GM18858 (cell line): ENCODE measurements around the gene ZNF608.

ENCODE experiments used
- ATAC-seq: cut with Tn5 transposase; IDR thresholded peaks from one replicate; pipeline ENCODE4 v1.9.1; 2021; ENCODE audit not compliant: unreplicated experiment

Gene ZNF608

DNA sequence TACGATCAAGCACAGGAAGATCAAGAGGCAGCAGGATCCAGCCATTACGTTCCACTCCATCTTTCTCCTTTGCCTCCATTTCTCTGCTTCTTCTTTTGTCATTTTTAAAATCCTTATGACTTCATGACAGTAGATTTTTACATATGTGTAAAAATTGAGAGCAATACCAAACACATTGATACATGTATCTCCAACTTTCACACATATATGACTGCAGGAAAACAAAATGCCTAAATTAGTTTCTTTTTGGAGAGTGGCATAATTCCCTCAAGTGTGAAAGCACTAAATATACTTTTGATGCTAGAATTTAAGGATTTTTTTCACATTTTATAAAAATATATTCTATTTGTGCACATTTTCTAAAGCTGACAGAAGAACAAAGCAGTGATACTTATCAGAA, 8.6 kb upstream of the ZNF608 start:
- no peak for ATAC-seq

DNA sequence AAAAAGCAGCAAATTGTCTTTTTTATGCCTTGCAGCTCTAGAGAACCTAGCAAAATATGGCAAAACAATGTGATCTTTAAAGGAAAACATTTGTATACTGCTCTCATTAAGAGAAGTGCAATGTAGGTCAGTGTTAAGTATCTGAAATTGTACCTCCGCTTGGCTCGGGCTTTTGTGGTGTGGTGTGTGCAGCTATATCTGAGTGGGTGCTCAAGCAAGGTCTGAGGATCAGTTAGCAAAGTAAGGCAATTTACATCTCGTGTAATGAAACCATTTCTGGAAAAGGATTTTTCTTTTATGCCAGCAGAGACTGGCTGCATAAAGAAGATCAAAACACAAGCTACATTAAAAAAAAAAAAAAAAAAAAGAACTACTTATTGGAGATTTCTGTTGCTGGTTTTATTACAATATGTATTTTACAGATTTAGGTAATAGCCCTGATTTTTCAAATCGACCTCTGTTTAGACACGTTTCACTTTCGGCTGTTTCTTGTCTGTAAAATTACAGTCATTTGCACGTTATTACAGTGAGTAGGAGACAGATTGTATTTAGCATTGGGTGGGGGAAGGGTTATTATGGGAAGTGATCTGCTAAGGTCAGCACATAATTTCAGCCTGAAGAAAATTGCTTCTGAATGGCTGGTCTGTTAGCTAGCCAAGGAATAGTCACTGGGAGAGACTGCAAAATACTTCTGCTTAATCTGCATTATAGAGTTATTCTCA, 7.9 kb upstream of the ZNF608 start:
- no peak for ATAC-seq

DNA sequence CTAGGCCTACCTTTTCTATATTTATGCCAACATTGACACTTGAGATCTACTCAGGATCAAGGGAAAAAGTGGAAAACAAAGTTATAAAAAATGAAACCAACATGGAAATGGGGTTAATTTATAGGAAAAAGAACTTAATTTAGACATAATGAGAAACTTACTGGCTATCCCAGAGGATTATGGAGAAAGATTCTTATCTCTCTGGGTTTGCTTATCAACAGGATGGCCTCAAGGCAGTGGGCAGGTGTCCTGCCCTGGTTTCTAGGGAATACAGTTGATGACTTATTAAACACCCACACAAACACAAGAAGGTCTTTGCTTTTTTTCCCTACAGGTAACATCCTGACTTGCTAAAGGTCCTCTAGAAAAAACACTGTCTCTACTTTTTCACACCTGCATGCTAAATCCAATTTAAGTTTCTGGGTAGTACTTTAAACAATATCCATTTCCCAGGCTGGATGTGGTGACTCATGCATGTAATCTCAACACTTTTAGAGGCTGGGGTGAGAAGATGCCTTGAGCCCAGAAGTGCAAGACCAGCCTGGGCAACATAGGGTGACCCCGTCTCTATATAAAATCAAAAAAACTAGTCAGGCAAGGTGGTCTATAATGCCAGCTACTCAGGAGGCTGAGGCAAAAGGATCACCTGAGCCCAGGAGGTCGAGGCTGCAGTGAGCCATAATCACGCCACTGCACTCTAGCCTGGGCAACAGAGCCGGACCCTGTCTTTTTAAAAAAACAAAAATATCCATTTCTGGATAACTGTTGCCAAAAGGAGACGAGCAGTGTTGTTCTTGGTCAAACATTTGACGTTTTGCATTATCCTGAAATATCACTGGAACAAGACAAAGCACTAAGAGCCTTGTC, 6.6 kb upstream of the ZNF608 start:
- ATAC-seq: no peak

DNA sequence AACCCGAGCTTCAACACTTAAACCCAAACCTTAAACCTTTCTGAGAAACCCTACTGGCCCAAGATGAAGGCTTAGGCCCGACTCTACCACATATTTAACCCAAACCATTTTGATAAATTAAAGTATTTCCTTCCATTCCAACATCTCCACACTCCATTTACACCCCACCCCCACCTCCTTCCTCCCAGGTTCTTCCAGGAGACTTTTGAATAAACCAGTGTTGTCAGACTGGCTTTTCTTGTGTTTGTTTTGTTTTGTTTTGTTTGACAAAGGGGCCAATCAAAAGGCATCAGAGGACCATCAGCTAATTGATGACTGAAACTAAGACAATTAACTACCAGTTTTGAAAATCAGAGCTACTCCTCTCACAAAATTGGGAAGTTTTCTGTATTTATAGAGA, 4.6 kb upstream of the ZNF608 start:
- no peak for ATAC-seq

DNA sequence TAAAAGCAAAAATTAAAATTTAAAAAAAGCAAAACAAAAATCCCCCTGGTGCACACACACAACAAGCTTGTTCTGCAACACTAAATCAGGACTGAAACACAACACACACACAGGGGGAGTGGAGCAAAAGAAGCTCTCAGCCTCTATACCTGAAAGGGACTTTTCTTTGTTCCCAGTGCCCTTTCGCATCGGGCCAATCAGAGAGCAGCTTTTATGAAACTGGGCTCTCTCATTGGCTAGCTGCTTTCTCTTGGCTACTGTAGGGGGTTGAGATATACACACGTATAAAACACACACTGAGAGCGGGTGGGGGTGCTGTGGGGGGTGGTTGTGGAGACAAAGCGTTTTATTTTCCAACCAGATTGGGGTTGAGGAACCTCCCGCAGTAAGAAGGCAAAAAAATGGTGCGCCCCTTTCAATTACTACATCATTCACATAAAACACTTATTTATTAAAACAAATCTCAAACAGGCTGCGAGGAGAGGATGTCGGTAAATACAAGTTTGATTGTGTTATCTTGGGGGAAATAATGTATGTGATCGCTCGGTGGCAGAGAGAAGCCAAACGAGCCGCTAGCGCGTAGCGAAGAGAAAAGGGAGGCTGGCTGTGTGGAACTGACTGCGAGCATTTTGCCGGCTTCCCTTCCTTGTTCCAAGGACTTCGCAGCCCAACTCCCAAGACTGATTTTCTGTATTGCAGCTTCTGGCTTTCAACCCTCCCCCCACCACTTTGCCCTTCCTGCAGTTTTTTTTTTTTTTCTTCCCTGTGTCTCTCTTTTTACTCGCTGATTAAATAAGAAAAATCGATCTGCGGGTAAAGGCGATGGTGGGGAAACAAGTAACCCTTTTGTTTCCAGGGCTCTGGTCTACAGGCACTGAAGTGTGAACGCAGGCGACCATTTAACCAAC, 2.5 kb upstream of the ZNF608 start:
- ATAC-seq: peak; percentile 79

DNA sequence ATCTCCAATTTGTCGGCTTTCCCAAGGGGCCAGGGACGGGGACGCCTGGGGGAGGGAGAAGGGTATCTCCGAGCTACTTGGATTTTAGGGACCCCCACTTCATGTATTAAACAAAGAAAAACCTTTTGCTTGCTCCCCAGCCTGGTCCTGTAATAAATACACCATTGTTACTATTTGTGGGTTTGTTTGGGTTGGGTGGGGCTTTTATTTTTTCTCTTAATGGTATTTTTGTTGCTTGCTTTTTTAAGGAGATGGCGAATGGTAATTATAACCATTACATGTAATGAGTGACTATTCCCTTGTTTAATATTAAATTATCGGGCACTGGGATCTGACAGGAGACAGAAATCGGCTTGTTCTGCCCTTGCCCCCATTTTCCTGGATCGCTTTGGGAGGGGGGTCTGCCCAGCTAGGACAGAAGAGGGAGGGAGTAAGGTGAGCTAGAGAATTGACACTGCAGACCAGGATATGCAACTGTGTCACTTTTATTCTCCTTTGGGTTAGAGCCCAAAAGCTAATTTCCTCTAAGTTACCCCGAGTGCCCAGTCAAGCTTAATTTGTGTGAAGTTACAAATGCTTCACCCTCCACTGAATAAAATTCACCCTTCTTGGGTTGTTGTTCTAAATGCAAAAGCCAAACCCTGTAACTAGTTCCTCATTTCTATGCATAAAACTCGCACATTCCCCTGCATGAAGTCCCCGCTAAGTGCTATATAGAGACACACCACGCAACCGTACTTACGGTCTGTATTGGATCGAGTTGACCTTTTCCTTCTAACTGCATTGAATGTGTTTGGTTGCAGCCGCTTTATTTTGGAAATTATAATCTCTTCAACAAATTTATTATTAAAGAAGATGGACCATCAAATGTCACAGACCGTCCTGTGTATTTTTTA, 1.6 kb upstream of the ZNF608 start:
- peak; percentile 37 for ATAC-seq

DNA sequence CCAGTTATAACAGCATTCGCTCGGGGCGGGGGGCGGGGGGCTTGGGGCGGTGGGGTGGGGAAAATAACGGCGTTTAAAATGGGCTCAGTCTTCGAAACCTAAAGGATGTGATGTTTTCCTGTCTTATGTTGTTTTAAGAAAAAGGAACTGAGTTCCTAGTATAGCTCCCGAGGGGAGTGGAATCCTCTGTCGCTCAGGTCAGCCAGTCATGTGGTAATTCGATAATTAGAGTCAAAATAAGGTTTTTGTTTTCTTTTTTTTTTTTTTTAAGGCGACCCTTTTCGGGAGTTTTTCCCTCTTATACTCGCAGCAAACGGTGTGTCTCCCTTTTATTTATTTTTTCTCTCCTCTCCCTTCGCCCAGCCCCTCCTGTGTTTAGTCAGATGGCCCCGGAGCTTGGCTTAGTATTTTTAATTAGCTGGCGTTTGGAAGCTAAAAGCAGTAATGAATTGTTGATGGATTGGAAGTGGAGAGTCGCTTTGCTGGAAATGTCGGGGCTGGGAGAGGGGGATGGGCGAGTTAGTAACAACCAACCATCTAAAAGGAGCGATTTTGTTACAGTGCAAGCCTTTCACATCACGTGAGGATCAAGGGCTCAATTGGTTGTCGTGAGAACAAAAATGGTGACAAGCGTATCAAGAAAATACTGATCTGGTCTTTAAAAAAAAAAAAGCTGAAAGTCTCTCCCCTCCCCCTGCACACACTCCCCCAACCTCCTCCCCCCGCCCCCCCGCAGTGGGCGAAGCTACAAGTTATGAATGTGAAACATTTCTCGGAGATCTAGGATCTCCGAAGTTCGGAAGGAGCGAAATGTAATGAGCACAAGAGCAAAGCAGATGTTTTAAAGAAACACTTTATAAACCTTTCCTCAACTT, 714 bp upstream of the ZNF608 start:
- peak; percentile 22 for ATAC-seq

DNA sequence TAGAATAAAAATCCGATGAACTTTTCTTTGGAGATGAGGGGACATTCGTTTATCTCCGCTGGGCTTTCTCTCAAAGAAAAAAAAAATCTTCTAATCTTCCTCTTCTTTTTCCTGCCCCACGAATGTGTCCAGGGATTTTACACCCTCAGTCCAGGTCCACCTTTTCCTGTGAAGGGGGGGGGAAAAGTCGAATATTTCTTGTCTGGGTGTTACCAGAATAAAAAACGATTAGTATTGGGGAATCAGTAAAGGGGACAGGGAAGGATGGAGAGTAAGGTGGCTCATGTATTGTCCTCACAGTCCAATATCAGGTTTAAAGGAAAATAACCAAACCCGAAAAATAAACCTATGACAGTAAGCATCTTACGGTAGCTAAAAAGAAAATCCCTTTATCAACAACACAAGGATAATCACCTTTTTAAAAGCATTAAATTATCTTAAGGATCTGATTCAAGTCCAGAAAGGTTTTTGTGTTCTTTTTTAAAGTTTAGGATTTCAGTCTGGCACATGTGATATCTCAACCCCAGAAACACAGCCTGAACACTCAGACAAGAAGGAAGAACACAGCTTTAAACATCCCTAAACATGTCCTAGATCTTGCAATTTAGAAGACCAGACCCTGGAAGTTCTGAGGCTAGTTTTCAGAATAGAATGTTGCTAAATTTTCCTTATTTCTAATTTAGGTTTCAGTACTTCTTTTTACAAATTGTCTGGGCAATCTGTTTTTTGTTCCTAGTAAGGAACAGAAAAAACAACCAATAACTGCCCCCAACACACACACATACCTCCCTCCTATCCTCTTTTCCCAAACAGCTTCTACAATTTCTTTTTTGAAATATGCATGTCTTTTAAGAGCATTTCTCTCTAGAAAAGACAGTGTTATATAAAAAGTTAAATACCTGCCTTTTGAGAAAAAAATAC, 1.2 kb downstream of the ZNF608 start:
- ATAC-seq: no peak

DNA sequence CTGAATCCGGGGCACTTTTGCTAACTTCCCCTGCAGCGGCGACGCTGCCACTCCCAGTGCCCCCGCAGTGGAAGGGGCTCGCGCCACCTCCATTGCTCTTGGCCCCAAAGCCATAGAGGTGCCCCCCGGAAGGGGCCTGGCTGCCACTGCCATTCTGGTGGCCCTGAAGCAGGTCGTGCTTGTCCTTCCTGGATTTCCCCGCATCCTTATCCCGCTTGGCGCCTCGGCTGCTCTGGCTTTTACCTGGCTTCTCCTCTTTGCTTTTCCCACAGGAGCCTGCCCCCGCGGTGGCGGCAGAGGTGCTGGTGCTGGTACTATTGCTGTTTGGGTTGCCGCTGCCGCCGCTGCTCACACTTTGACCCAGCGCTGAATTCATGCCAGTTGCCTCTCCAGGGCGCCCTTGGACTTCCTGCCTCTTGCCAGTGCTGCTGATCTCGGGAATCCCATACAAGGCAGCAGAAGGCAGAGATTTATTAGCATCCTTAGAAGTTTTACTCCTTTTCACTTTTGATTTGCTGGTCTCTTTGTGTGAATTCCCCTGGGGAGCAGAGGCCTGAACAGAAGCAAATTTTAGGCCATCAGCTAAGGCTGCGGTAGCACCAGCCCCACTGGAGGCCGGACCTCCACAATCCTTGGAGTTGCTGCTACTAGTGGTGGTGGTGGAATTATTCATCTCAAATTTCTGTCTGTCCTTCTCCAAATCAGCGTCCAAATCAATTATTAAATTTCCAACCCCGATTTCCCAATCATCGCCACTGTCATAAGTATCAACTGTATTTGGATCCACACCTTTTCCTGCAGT, 2.1 kb downstream of the ZNF608 start:
- ATAC-seq: no peak

DNA sequence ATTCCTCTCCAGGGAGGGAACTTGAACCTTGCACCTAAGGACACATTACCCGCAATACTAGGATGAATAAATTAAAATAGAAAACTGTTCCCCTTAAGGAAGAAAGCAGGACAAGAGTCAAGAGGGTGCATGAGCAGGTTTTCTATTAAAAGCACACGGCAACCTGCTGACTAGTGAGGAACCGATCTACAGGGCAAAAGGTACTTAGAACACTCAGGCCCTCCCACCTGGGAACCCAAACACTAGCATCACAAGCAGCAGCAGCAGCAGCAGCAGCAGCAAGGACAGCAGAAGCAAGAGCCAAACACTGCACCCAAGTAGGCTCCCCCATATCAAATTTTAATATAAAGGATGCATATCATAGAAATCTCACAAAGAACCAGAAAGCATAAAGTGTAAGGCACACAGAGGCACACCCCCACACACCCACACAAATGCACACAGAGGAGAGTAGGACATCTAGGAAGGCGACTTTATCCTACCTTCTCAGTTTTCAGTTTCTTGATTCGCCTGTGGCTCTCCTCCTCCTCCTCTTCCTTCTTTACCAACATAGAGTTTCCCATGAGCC, 2.8 kb downstream of the ZNF608 start:
- no peak for ATAC-seq

DNA sequence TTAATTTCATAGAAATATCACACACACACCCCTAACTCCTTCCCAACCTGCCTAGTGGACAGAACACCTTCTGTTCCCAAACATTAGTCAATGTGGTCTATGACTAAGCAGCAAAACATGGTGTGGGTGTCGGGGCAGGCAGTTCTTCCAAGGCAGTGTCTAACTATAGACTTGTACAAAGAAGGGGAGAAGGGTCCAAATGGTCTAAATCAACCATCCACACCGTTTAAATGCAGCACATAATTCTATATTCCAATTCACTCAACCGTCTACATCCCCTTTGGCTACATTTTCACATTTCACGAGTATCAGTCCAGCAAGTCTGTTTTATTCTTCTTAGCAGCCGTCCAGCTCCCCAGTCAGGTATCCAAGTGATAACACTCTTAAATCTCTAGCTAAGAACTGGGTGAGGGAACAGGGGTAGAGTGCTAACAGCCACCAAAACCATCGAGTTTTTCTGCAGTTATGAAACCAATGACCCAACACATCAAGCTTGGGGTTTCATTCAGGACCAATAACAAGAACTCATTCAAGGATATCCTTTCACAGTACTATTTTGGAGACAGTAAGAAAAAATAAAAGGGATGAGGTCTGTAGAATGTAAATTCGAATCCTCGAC, 3.3 kb downstream of the ZNF608 start:
- ATAC-seq: peak; percentile 27

DNA sequence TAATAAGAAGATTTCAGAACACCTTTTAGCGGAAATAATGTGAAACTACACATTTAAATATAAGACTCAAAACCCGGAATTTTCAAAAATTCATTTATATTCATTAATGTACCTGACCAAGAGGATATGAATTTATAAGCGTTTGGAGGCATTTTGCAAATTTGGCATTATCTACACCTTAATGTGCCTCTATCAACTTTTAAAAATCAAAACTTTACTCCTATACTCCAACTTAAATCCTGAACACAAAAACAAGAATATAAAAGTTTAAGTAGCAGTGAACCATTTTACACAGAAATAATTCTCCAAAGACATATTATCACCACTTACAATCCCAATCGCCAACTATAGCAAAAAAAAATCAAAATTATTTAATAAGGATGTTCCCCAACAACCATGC, 3.9 kb downstream of the ZNF608 start:
- ATAC-seq: no peak

DNA sequence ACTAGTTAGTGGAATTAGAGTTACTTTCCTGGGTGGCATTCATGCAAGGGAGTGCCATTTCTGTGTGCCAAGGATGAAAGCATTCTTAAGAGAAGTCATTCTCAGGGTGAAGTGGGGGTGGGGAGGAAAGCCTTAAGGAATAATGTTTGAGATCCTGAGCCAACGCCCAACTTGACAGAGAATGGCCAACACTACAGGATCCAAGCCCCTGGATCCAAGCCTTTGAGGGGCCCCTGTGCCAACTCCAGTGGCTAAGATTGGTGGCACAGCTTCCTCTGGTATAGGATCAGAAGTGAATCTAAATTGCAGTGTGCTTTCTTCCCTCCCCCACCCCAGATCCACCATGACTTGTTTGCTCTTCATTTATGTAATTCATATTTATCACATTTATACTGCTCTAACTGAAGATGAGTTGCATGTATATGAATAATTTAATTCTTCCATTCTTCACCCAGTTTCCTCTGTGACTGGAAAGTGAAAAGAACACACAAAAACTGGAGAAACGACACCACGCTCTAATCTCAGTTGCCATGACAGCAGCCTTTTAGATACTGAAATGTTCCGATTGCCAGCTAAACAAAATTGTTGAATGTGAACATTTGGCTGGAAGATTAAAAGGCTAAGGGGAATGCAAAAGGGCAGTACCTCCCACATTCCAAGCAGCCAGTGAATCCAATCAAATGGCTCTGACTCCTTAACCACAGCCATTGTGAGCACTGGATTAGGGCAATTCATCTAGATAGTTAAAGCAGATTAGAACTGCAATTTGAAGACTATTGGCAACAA, 4.5 kb downstream of the ZNF608 start:
- no peak for ATAC-seq

DNA sequence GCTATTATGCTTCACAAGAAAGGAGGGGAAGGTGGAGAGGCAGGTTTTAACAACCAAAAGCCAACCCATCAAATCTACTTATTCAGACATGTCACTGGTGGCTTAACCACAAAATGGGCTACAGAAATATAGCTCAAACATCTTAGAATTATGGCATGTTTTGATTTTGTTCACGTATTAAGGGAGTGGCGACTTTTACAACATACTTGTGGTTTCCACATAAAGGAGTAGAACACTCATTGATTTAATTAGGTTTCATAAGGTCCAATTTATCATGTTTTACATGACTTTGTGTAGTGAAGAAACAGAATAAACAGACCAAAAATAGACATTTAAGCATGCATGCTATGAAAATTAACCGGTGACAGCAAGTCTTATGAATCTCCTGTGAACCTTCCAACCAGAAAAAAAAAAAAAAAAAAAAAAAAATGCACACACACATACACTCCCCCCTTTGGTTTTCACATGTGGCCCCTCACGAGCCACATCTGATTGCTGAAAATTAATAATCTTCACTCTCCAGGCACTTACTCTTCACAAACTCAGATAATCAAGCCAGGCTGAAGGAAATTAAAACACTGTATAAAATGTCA, 5.4 kb downstream of the ZNF608 start:
- no peak for ATAC-seq

DNA sequence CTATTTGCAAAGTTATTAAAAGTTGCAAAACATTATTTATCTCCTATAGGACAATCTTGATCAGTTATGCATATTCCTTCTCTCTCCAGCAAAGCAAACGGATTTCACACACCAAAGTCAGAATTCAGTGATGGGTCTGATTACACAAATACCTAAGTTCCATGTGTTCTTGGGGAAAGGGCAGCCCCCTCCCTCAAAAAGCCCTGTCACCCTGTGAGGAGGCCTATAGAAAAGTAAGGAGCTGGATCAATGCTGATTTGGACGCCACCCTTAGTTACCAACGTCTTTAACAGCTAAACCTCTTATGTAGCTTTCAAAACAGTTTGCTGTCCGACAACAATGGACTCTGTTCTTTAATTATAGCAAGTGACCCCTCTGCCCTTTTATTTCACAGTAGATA, 6.4 kb downstream of the ZNF608 start:
- no peak for ATAC-seq

DNA sequence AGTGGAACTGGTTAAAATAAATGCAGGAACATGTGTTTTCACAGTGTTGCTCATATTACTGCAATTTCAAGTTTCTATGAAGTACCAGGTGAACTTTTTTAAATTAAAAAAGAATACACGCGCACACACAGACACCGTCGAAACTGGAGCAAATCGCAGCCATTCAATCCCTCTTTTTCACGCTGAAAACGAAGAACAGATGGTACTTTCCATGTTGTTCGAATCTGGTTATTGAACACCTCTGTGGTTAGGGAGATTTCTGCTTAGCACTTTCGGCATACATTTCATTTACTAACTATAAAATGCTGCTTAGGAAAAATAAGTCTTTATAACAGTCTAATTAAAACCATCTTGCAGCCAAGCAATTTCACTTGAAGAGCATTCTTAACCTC, 6.8 kb downstream of the ZNF608 start:
- no peak for ATAC-seq
